Body of pancreas (tissue), 4 donors: Measurements from ENCODE around the gene DLG2. TPM values are rescaled to one million over a fixed set of nuclear protein-coding genes. Genes with fewer than 3 reads are reported as not detected.
"Not testable (repeated sequence)": the region's sequence is repeated elsewhere in the genome, so short reads cannot be mapped to it uniquely, and the experiment has no call there.

Experiments used
- ATAC-seq: fragments of 150-250 bp; one replicate; pipeline ENCODE4 v1.9.1; 2016
- DNase-seq, 4 donors: peaks; one replicate each; pipeline ENCODE4 v3.0.0-alpha.2; 2019
- H3K27ac ChIP-seq, 4 donors: fragments of 200-600 bp; sonication (generic); 1 replicate in 3 of 4; 2 replicates in 1 of 4; pipeline versions ENCODE4 v1.5.1 to v1.6.1; 2016 to 2019; ENCODE audit warnings: mild to moderate bottlenecking in 1 of 4, mixed read lengths in 1 of 4, moderate library complexity in 1 of 4
- H3K27me3 ChIP-seq, 2 donors: fragments of 200-600 bp; sonication (generic); one replicate each; pipeline ENCODE4 v1.6.0; 2016; ENCODE audit warnings: mild to moderate bottlenecking in 1 of 2
- H3K36me3 ChIP-seq, 2 donors: fragments of 200-600 bp; sonication (generic); replicated peaks in 1 of 2; 2 replicates each; pipeline ENCODE4 v1.5.1; 2016; ENCODE audit warnings: low read depth in 2 of 2; ENCODE audit not compliant: insufficient read depth in 1 of 2
- H3K4me1 ChIP-seq: fragments of 200-600 bp; sonication (generic); one replicate; pipeline ENCODE4 v1.6.0; 2016
- H3K4me3 ChIP-seq, 2 donors: fragments of 200-600 bp; sonication (generic); 1 replicate in 1 of 2; 2 replicates in 1 of 2; pipeline ENCODE4 v1.5.1; 2016 to 2019
- H3K9me3 ChIP-seq, 3 donors: fragments of 200-600 bp; sonication (generic); 1 replicate in 2 of 3; 2 replicates in 1 of 3; pipeline ENCODE4 v1.5.1; 2016
- CTCF ChIP-seq, 7 experiments: fragments of 450-650 bp in 4 of 7; fragments of 200-600 bp in 3 of 7; sonication (generic) in 3 of 7; IDR thresholded peaks; one replicate each; pipeline ENCODE4 v1.5.1; 2016 to 2019; ENCODE audit warnings: antibody characterized with exemption in 7 of 7
- POLR2A ChIP-seq, 3 donors: fragments of 450-650 bp; IDR thresholded peaks; one replicate each; pipeline ENCODE4 v1.6.1; 2016; ENCODE audit warnings: antibody characterized with exemption in 3 of 3, mild to moderate bottlenecking in 2 of 3
- WGBS, 2 donors: methylation state at CpG; one replicate each; pipeline ENCODE4 v1.1.5; 2017; 5-methylcytosine and 5-hydroxymethylcytosine counted together
- intact Hi-C: fragments of 100-400 bp; cut with DNase I; formaldehyde crosslinking; loops from one replicate; pipeline ENCODE4 v1.15.1; 2023
- total RNA-seq, 2 donors: library from RNA; depleted of rRNA; stranded (reverse); fragments of >200 nt; gene quantifications; one replicate each; pipeline ENCODE4 v1.1.0, GENCODE V29; 2016

DLG2 gene
- total RNA-seq, 2 donors from 2014 or later = 6.0 to 13.2 TPM

GRCh38 chr11:85276332-85276731 lies 350.8 kb downstream of the DLG2 start:
- DNase-seq = no peak
- H3K27ac ChIP-seq = no peak overlapping the region
- no peaks in the 10 kb centered on the region for H3K9me3 ChIP-seq
- H3K4me1 ChIP-seq = no peaks in the 10 kb centered on the region
- no peaks in the 10 kb centered on the region for H3K27me3 ChIP-seq
- no peak overlapping the region for H3K4me3 ChIP-seq
- no peak for TF ChIP-seq POLR2A (IDR thresholded peaks at IDR 0.05)
- no peak for TF ChIP-seq CTCF (IDR thresholded peaks at IDR 0.05)
- WGBS, 2 donors = 87 to 97% methylated on average over 2 of the region's 2 CpGs
- ATAC-seq = no peak
- intact Hi-C loops = no loop called here
- H3K36me3 ChIP-seq = no peaks in the 10 kb centered on the region

DNA sequence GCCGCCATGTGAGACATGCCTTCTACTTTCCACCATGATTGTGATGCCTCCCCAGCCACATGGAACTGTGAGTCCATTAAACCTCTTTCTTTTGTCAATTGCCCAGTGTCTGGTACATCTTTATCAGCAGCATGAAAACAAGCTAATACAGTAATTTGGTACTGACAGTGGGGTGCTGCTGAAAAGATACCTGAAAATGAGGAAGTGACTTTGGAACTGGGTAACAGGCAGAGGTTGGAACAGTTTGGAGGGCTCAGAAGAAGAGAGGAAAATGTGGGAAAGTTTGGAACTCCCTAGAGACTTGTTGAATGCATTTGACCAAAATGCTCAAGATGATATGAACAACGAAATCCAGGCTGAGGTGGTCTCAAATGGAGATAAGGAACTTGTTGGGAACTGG lies 356.8 kb downstream of the DLG2 start:
- intact Hi-C loops, H3K9me3 ChIP-seq, H3K27ac ChIP-seq, DNase-seq, H3K36me3 ChIP-seq, H3K4me1 ChIP-seq, H3K27me3 ChIP-seq, ATAC-seq, H3K4me3 ChIP-seq: not testable (repeated sequence)
- 72 to 80% methylated on average over 2 of the region's 2 CpGs for WGBS, 2 donors

- H3K27me3 ChIP-seq = no peaks in the 10 kb centered on the region
- no peaks in the 10 kb centered on the region for H3K4me1 ChIP-seq
- DNase-seq = no peak
- no peak for ATAC-seq
- no peak overlapping the region for H3K27ac ChIP-seq
- intact Hi-C loops = no loop called here
- no peak overlapping the region for H3K4me3 ChIP-seq
- H3K9me3 ChIP-seq = no peaks in the 10 kb centered on the region
- TF ChIP-seq POLR2A (IDR thresholded peaks at IDR 0.05) (no peak), CTCF (IDR thresholded peaks at IDR 0.05) (no peak)
- no peaks in the 10 kb centered on the region for H3K36me3 ChIP-seq
Measured at GRCh38 chr11:85269109-85269508, 358.0 kb downstream of the DLG2 start.

GRCh38 chr11:85266646-85267045 lies 360.5 kb downstream of the DLG2 start:
- Histone ChIP-seq H3K4me3 (no peak overlapping the region), H3K9me3 (no peaks in the 10 kb centered on the region), H3K27me3 (no peaks in the 10 kb centered on the region), H3K27ac (no peak overlapping the region), H3K36me3 (no peaks in the 10 kb centered on the region), H3K4me1 (no peaks in the 10 kb centered on the region)
- WGBS, 2 donors = 86 to 91% methylated on average over 1 of the region's 1 CpG
- no peak for TF ChIP-seq CTCF (IDR thresholded peaks at IDR 0.05)
- TF ChIP-seq POLR2A (IDR thresholded peaks at IDR 0.05) = no peak
- intact Hi-C loops = no loop called here
- no peak for ATAC-seq
- DNase-seq = no peak

GRCh38 chr11:85263328-85263727 lies 363.8 kb downstream of the DLG2 start:
- ATAC-seq (no peak), DNase-seq (no peak)
- Histone ChIP-seq H3K27ac (no peak overlapping the region), H3K36me3 (no peaks in the 10 kb centered on the region), H3K4me1 (no peaks in the 10 kb centered on the region), H3K4me3 (no peak overlapping the region), H3K9me3 (no peaks in the 10 kb centered on the region), H3K27me3 (no peaks in the 10 kb centered on the region)
- TF ChIP-seq CTCF (IDR thresholded peaks at IDR 0.05) (no peak), POLR2A (IDR thresholded peaks at IDR 0.05) (no peak)
- intact Hi-C loops = no loop called here
- 57 to 67% methylated on average over 3 of the region's 3 CpGs for WGBS, 2 donors
